ENCODE measurements around the gene DAP.

DAP gene

DNA sequence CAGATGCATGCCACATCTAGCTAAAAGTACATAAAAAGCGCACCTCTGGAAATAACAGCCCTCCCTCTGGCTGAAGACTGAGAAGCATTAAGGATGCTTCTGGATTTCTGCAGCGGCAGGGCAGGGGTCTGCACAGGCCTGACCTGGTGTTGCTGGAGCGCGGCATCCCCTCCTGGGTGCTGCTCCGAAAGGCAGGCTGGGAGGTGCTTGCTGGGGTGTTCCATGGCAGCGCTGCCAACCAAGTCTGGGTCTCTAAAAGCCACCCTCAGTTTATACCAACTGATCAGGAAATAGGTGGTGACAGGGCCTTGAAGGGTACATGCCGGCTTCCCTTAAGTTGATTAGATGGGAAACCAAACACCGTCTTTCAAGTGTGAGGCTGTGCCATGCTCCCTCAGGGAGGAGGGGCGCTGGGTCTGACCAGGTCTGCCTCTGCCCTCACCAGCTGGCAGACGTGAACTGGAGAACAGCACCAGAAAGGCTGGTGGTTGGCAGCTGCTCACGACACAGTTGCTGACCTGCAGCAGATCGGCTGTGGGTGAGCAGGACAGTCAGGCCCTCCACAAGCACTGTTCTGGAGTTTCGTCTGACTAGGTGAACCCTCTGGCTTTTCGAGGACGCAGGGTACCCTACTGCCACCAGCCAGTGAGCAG lies 81.6 kb downstream of the DAP start:
- no peaks in the 10 kb centered on the region for H3K27me3 ChIP-seq (ENCODE audit: control insufficient read depth, insufficient read depth, low read length)
- H3K36me3 ChIP-seq (ENCODE audit: control insufficient read depth, insufficient read depth, low read length) = no peaks in the 10 kb centered on the region
- H2AFZ ChIP-seq = no peak overlapping the region
- no peak overlapping the region for H3K4me3 ChIP-seq (ENCODE audit: low read depth, low read length)
- no peaks in the 10 kb centered on the region for H3K4me1 ChIP-seq
- H3K79me2 ChIP-seq = no peaks in the 10 kb centered on the region
- H3K9me3 ChIP-seq (ENCODE audit: control insufficient read depth, low read length) = no peaks in the 10 kb centered on the region
- TF ChIP-seq, protein P1, sequence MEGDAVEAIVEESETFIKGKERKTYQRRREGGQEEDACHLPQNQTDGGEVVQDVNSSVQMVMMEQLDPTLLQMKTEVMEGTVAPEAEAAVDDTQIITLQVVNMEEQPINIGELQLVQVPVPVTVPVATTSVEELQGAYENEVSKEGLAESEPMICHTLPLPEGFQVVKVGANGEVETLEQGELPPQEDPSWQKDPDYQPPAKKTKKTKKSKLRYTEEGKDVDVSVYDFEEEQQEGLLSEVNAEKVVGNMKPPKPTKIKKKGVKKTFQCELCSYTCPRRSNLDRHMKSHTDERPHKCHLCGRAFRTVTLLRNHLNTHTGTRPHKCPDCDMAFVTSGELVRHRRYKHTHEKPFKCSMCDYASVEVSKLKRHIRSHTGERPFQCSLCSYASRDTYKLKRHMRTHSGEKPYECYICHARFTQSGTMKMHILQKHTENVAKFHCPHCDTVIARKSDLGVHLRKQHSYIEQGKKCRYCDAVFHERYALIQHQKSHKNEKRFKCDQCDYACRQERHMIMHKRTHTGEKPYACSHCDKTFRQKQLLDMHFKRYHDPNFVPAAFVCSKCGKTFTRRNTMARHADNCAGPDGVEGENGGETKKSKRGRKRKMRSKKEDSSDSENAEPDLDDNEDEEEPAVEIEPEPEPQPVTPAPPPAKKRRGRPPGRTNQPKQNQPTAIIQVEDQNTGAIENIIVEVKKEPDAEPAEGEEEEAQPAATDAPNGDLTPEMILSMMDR (IDR thresholded peaks at IDR 0.05) = no peak
- no peak overlapping the region for H3K27ac ChIP-seq
- no peak overlapping the region for H3K4me2 ChIP-seq (ENCODE audit: low read length)
- no peak overlapping the region for H3K9ac ChIP-seq

DNA sequence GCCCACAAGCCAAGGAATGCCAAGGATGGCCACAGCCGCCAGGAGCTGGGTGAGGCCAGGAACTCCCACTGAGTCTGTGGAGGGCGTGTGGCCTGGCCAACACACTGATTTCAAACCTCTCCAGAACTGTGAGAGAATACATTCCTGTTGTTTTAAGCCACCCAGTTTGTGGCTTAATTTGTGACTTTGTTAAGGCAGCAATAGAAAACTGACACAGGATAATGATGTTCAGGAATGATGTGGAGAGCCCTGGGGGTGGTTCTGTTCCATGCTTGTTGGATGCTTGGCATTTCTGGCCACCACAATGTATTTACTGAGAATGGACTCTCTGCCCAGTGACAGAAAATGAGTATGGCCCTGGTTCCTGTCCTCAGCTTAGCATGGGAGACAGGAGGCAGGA lies 82.8 kb downstream of the DAP start:
- Histone ChIP-seq H2AFZ (no peak overlapping the region), H3K27me3 (ENCODE audit: control insufficient read depth, insufficient read depth, low read length) (no peaks in the 10 kb centered on the region), H3K9me3 (ENCODE audit: control insufficient read depth, low read length) (no peaks in the 10 kb centered on the region), H3K4me1 (no peaks in the 10 kb centered on the region), H3K36me3 (ENCODE audit: control insufficient read depth, insufficient read depth, low read length) (no peaks in the 10 kb centered on the region), H3K4me2 (ENCODE audit: low read length) (no peak overlapping the region), H3K9ac (no peak overlapping the region), H3K79me2 (no peaks in the 10 kb centered on the region), H3K27ac (no peak overlapping the region), H3K4me3 (ENCODE audit: low read depth, low read length) (no peak overlapping the region)
- TF ChIP-seq, protein P1 (IDR thresholded peaks at IDR 0.05) = no peak

DNA sequence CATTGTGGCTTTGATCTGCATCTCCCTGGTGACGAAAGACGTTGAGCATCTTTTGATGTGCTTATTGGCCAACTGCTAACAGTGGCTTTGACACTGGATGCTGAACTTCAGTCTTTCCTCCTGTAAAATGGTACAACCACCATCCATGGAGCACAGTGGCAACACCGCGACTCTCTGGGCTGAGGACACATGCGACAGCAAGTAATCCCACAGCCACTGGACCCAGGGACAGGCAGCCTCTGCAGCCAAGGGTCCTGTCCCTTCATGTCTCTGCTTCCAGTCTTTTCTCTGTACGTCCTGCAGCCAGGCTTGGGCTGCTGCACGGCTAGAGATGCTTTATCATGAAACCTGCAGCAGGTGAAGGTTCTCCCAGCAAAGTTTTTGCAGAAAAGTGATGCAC lies 83.5 kb downstream of the DAP start:
- H2AFZ ChIP-seq = no peak overlapping the region
- no peak overlapping the region for H3K27ac ChIP-seq
- H3K4me1 ChIP-seq = no peaks in the 10 kb centered on the region
- no peaks in the 10 kb centered on the region for H3K27me3 ChIP-seq (ENCODE audit: control insufficient read depth, insufficient read depth, low read length)
- H3K79me2 ChIP-seq = no peaks in the 10 kb centered on the region
- H3K4me2 ChIP-seq (ENCODE audit: low read length) = no peak overlapping the region
- H3K4me3 ChIP-seq (ENCODE audit: low read depth, low read length) = no peak overlapping the region
- H3K9me3 ChIP-seq (ENCODE audit: control insufficient read depth, low read length) = no peaks in the 10 kb centered on the region
- TF ChIP-seq, protein P1 (IDR thresholded peaks at IDR 0.05) = no peak
- H3K36me3 ChIP-seq (ENCODE audit: control insufficient read depth, insufficient read depth, low read length) = no peaks in the 10 kb centered on the region
- H3K9ac ChIP-seq = no peak overlapping the region

GRCh38 chr5:10676946-10677345 lies 84.1 kb downstream of the DAP start:
- H3K27ac ChIP-seq = no peak overlapping the region
- no peaks in the 10 kb centered on the region for H3K9me3 ChIP-seq (ENCODE audit: control insufficient read depth, low read length)
- no peaks in the 10 kb centered on the region for H3K4me1 ChIP-seq
- no peaks in the 10 kb centered on the region for H3K79me2 ChIP-seq
- H3K27me3 ChIP-seq (ENCODE audit: control insufficient read depth, insufficient read depth, low read length) = no peaks in the 10 kb centered on the region
- no peak overlapping the region for H2AFZ ChIP-seq
- H3K36me3 ChIP-seq (ENCODE audit: control insufficient read depth, insufficient read depth, low read length) = no peaks in the 10 kb centered on the region
- H3K4me3 ChIP-seq (ENCODE audit: low read depth, low read length) = no peak overlapping the region
- no peak overlapping the region for H3K9ac ChIP-seq
- TF ChIP-seq, protein P1 (IDR thresholded peaks at IDR 0.05) = no peak
- no peak overlapping the region for H3K4me2 ChIP-seq (ENCODE audit: low read length)

GRCh38 chr5:10676224-10676623 lies 84.8 kb downstream of the DAP start:
- Histone ChIP-seq H3K79me2 (no peaks in the 10 kb centered on the region), H3K27ac (no peak overlapping the region), H3K4me3 (ENCODE audit: low read depth, low read length) (no peak overlapping the region), H3K4me2 (ENCODE audit: low read length) (no peak overlapping the region), H3K36me3 (ENCODE audit: control insufficient read depth, insufficient read depth, low read length) (no peaks in the 10 kb centered on the region), H3K9ac (no peak overlapping the region), H3K27me3 (ENCODE audit: control insufficient read depth, insufficient read depth, low read length) (no peaks in the 10 kb centered on the region), H3K4me1 (no peaks in the 10 kb centered on the region), H2AFZ (no peak overlapping the region), H3K9me3 (ENCODE audit: control insufficient read depth, low read length) (no peaks in the 10 kb centered on the region)
- TF ChIP-seq, protein P1 (IDR thresholded peaks at IDR 0.05) = no peak

All from parathyroid adenoma (tissue), 2 donors.